Stimulated activated CD8-positive, alpha-beta memory T cell treated with anti-CD3 and anti-CD28 coated beads, Interleukin-4, amount 100 ng/mL, for 1 hour (primary cell): Measurements from ENCODE around the gene PLD5.
"Not testable (repeated sequence)": the region's sequence is repeated elsewhere in the genome, so short reads cannot be mapped to it uniquely, and the experiment has no call there.

Source experiments
- DNase-seq, 2 donors: peaks; one replicate each; pipeline ENCODE4 v3.0.0-alpha.2; 2020; ENCODE audit warnings: low read depth in 2 of 2, low spot score in 1 of 2

PLD5 gene

GRCh38 chr1:242288067-242288466 lies 236.4 kb downstream of the PLD5 start:
- DNase-seq, result not testable (repeated sequence)

- not testable (repeated sequence) for DNase-seq
These were observed 241.6 kb downstream of the PLD5 start for GRCh38 chr1:242282758-242283485.

GRCh38 chr1:242278406-242278805 lies 246.1 kb downstream of the PLD5 start:
- DNase-seq, result not testable (repeated sequence)

- not testable (repeated sequence) for DNase-seq
These were observed 247.7 kb downstream of the PLD5 start for GRCh38 chr1:242276769-242277168.

GRCh38 chr1:242267004-242267403 lies 257.5 kb downstream of the PLD5 start:
- DNase-seq, result not testable (repeated sequence)

- not testable (repeated sequence) for DNase-seq
These were observed 260.1 kb downstream of the PLD5 start for GRCh38 chr1:242264419-242264818.

GRCh38 chr1:242245255-242245654 lies 279.2 kb downstream of the PLD5 start:
- DNase-seq, result no peak

GRCh38 chr1:242243472-242243871 lies 281.0 kb downstream of the PLD5 start:
- DNase-seq, result no peak

- no peak for DNase-seq
These were observed 281.5 kb downstream of the PLD5 start for GRCh38 chr1:242242983-242243382.

- DNase-seq, result no peak
These were observed 282.6 kb downstream of the PLD5 start for GRCh38 chr1:242241936-242242335.

GRCh38 chr1:242240691-242241090 lies 283.8 kb downstream of the PLD5 start:
- no peak for DNase-seq

GRCh38 chr1:242240077-242240476 lies 284.4 kb downstream of the PLD5 start:
- DNase-seq, result no peak

- no peak for DNase-seq
These were observed 285.1 kb downstream of the PLD5 start for GRCh38 chr1:242239398-242239797.

GRCh38 chr1:242237051-242237450 lies 287.4 kb downstream of the PLD5 start:
- DNase-seq, result no peak

GRCh38 chr1:242228991-242229390 lies 295.5 kb downstream of the PLD5 start:
- DNase-seq, result no peak

- no peak for DNase-seq
These were observed 298.5 kb downstream of the PLD5 start for GRCh38 chr1:242225767-242226573.

- not testable (repeated sequence) for DNase-seq
These were observed 299.4 kb downstream of the PLD5 start for GRCh38 chr1:242224878-242225766.

- DNase-seq, result no peak
These were observed 300.0 kb downstream of the PLD5 start for GRCh38 chr1:242224461-242224860.

GRCh38 chr1:242219905-242220304 lies 304.6 kb downstream of the PLD5 start:
- no peak for DNase-seq

- no peak for DNase-seq
These were observed 305.1 kb downstream of the PLD5 start for GRCh38 chr1:242219298-242219901.

- DNase-seq, result no peak
These were observed 308.1 kb downstream of the PLD5 start for GRCh38 chr1:242216368-242216767.
